HepG2 (cell line): ENCODE measurements around the gene AJM1. TPM values are rescaled to one million over a fixed set of nuclear protein-coding genes. Genes with fewer than 3 reads are reported as not detected.

Source experiments
- CBX2 ChIP-seq, 2 experiments: fragments of 200-600 bp in 1 of 2; sonication (generic); formaldehyde crosslinking in 1 of 2; IDR thresholded peaks; 2 replicates each; pipeline versions ENCODE4 v1.7.0 to v1.8.1; 2018 to 2022; ENCODE audit warnings: low read depth in 2 of 2, low read length in 1 of 2, mild to moderate bottlenecking in 1 of 2, missing genetic modification reagents in 1 of 2
- DR1 ChIP-seq: sonication (generic); formaldehyde crosslinking; IDR thresholded peaks from 2 replicates; pipeline ENCODE4 v1.8.0; 2021; ENCODE audit warnings: mild to moderate bottlenecking, missing genetic modification reagents, inconsistent platforms
- REPIN1 ChIP-seq: sonication (generic); formaldehyde crosslinking; IDR thresholded peaks from 2 replicates; pipeline ENCODE4 v1.8.0; 2022; ENCODE audit warnings: missing genetic modification reagents, low read depth, mild to moderate bottlenecking, borderline replicate concordance
- ZNF121 ChIP-seq: sonication (generic); formaldehyde crosslinking; IDR thresholded peaks from 2 replicates; pipeline ENCODE4 v1.5.0; 2020; ENCODE audit warnings: mild to moderate bottlenecking, missing genetic modification reagents
- ZNF292 ChIP-seq: sonication (generic); formaldehyde crosslinking; IDR thresholded peaks from 2 replicates; pipeline ENCODE4 v1.8.1; 2022; ENCODE audit warnings: mild to moderate bottlenecking, low read depth, missing genetic modification reagents, borderline replicate concordance
- polyA plus RNA-seq, 8 experiments: library from polyadenylated mRNA; depleted of rRNA in 3 of 8; stranded (reverse) in 7 of 8; unstranded in 1 of 8; fragments of >200 nt; fragmentation: Illumina TruSeq in 4 of 8; extraction: Trizol in 4 of 8; gene quantifications; 2 replicates each; pipeline versions ENCODE4 v1.2.1 to v1.2.3, GENCODE V29; 2011 to 2016; ENCODE audit warnings: low read depth in 4 of 8, missing spikeins in 1 of 8, mixed read lengths in 1 of 8; ENCODE audit not compliant: insufficient read depth in 1 of 8
- total RNA-seq, 5 experiments: library from RNA; depleted of rRNA; stranded (reverse); fragments of >200 nt; fragmentation: Illumina TruSeq; extraction: Trizol; gene quantifications; 2 replicates each; pipeline ENCODE4 v1.2.3, GENCODE V29; 2016; ENCODE audit warnings: low read depth in 1 of 5
- TF ChIP-seq, protein P1 (sequence below): sonication (generic); formaldehyde crosslinking; conservative IDR thresholded peaks from 2 replicates; pipeline ENCODE4 v1.4.0; 2020; ENCODE audit warnings: missing genetic modification reagents
- TF ChIP-seq, protein P2 (sequence below): sonication (generic); formaldehyde crosslinking; IDR thresholded peaks from 2 replicates; pipeline ENCODE4 v1.4.0; 2020; ENCODE audit warnings: missing genetic modification reagents, borderline replicate concordance
- TF ChIP-seq, protein P3 (sequence below): IDR thresholded peaks from 2 replicates; pipeline ENCODE4 v1.6.1; 2016; ENCODE audit warnings: missing genetic modification reagents, missing compliant biosample characterization
- TF ChIP-seq, protein P4 (sequence below): sonication (generic); formaldehyde crosslinking; IDR thresholded peaks from 2 replicates; pipeline ENCODE4 v1.5.0; 2020; ENCODE audit warnings: mild to moderate bottlenecking, missing genetic modification reagents, borderline replicate concordance
- TF ChIP-seq, protein P5 (sequence below): sonication (generic); formaldehyde crosslinking; IDR thresholded peaks from 2 replicates; pipeline ENCODE4 v1.4.0; 2020; ENCODE audit warnings: missing genetic modification reagents
- TF ChIP-seq, protein P6 (sequence below): sonication (generic); formaldehyde crosslinking; IDR thresholded peaks from 2 replicates; pipeline ENCODE4 v1.4.0; 2020; ENCODE audit warnings: mild to moderate bottlenecking, missing genetic modification reagents

Gene AJM1
- total and polyA plus RNA-seq, 2 of the 13 experiments (the other 11 are each of a cell fraction or from before 2014, with no cell fraction given) = 1.1 to 1.2 TPM

DNA sequence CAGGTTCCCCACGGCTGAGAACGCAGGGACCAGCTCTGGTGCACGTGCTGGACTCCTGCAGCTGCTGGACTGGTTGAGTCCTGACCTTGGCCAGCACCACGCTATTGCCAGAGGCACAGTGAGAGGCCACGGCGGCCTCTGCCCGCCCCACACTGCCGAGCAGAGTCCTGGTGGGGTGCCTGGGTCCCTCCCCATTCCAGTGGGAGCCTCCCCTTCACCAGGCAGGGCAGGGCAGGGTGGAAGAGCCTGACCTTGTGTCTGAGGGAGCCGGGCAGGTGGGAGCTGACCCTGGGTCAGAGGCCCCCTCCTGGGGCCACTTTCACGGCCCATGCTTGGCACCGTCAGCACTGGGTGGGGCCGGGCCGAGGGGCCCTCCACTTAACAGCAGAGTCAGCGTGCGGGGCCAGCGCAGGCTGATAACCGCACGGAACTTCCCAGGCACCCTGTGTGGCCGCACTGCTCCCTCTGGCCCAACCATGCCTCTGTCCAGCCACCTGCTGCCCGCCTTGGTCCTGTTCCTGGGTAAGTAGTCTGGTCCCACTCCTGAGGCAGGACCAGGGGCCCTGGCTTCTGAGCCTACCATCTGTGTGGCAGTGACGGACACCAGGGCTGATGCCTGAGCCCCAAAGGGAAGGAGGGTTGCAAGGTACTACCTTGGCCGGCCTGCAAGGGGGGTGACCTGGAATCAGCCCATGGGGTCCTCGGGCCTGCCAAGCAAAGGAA, 9.8 kb downstream of the AJM1 start, which contains the start of gene MAMDC4 (continued):
- no peak for TF ChIP-seq ZNF292
- TF ChIP-seq REPIN1 (CRISPR knock-in tag) = no peak
- TF ChIP-seq, protein P1, sequence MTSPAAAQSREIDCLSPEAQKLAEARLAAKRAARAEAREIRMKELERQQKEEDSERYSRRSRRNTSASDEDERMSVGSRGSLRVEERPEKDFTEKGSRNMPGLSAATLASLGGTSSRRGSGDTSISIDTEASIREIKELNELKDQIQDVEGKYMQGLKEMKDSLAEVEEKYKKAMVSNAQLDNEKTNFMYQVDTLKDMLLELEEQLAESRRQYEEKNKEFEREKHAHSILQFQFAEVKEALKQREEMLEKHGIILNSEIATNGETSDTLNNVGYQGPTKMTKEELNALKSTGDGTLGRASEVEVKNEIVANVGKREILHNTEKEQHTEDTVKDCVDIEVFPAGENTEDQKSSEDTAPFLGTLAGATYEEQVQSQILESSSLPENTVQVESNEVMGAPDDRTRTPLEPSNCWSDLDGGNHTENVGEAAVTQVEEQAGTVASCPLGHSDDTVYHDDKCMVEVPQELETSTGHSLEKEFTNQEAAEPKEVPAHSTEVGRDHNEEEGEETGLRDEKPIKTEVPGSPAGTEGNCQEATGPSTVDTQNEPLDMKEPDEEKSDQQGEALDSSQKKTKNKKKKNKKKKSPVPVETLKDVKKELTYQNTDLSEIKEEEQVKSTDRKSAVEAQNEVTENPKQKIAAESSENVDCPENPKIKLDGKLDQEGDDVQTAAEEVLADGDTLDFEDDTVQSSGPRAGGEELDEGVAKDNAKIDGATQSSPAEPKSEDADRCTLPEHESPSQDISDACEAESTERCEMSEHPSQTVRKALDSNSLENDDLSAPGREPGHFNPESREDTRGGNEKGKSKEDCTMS (CRISPR knock-in tag) = no peak
- TF ChIP-seq, protein P2, sequence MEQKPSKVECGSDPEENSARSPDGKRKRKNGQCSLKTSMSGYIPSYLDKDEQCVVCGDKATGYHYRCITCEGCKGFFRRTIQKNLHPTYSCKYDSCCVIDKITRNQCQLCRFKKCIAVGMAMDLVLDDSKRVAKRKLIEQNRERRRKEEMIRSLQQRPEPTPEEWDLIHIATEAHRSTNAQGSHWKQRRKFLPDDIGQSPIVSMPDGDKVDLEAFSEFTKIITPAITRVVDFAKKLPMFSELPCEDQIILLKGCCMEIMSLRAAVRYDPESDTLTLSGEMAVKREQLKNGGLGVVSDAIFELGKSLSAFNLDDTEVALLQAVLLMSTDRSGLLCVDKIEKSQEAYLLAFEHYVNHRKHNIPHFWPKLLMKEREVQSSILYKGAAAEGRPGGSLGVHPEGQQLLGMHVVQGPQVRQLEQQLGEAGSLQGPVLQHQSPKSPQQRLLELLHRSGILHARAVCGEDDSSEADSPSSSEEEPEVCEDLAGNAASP (CRISPR knock-in tag) = no peak
- TF ChIP-seq DR1 (CRISPR knock-in tag) = no peak
- TF ChIP-seq, protein P3, sequence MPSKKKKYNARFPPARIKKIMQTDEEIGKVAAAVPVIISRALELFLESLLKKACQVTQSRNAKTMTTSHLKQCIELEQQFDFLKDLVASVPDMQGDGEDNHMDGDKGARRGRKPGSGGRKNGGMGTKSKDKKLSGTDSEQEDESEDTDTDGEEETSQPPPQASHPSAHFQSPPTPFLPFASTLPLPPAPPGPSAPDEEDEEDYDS (CRISPR knock-in tag) = no peak
- TF ChIP-seq, protein P4, sequence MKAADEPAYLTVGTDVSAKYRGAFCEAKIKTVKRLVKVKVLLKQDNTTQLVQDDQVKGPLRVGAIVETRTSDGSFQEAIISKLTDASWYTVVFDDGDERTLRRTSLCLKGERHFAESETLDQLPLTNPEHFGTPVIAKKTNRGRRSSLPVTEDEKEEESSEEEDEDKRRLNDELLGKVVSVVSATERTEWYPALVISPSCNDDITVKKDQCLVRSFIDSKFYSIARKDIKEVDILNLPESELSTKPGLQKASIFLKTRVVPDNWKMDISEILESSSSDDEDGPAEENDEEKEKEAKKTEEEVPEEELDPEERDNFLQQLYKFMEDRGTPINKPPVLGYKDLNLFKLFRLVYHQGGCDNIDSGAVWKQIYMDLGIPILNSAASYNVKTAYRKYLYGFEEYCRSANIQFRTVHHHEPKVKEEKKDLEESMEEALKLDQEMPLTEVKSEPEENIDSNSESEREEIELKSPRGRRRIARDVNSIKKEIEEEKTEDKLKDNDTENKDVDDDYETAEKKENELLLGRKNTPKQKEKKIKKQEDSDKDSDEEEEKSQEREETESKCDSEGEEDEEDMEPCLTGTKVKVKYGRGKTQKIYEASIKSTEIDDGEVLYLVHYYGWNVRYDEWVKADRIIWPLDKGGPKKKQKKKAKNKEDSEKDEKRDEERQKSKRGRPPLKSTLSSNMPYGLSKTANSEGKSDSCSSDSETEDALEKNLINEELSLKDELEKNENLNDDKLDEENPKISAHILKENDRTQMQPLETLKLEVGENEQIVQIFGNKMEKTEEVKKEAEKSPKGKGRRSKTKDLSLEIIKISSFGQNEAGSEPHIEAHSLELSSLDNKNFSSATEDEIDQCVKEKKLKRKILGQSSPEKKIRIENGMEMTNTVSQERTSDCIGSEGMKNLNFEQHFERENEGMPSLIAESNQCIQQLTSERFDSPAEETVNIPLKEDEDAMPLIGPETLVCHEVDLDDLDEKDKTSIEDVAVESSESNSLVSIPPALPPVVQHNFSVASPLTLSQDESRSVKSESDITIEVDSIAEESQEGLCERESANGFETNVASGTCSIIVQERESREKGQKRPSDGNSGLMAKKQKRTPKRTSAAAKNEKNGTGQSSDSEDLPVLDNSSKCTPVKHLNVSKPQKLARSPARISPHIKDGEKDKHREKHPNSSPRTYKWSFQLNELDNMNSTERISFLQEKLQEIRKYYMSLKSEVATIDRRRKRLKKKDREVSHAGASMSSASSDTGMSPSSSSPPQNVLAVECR (CRISPR knock-in tag) = 0 out of 2 replicates have a peak, but pooled peaks have one; percentile 28
- TF ChIP-seq CBX2 (IDR thresholded peaks at IDR 0.05; ENCODE audit: low read depth, low read length) = no peak
- TF ChIP-seq CBX2 (CRISPR knock-in tag; IDR thresholded peaks at IDR 0.05; ENCODE audit: low read depth) = no peak
- TF ChIP-seq ZNF121 = no peak
- TF ChIP-seq, protein P5, sequence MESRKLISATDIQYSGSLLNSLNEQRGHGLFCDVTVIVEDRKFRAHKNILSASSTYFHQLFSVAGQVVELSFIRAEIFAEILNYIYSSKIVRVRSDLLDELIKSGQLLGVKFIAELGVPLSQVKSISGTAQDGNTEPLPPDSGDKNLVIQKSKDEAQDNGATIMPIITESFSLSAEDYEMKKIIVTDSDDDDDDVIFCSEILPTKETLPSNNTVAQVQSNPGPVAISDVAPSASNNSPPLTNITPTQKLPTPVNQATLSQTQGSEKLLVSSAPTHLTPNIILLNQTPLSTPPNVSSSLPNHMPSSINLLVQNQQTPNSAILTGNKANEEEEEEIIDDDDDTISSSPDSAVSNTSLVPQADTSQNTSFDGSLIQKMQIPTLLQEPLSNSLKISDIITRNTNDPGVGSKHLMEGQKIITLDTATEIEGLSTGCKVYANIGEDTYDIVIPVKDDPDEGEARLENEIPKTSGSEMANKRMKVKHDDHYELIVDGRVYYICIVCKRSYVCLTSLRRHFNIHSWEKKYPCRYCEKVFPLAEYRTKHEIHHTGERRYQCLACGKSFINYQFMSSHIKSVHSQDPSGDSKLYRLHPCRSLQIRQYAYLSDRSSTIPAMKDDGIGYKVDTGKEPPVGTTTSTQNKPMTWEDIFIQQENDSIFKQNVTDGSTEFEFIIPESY (CRISPR knock-in tag) = peak; percentile 65; the same call in 1 of the 2 replicates
- TF ChIP-seq, protein P6, sequence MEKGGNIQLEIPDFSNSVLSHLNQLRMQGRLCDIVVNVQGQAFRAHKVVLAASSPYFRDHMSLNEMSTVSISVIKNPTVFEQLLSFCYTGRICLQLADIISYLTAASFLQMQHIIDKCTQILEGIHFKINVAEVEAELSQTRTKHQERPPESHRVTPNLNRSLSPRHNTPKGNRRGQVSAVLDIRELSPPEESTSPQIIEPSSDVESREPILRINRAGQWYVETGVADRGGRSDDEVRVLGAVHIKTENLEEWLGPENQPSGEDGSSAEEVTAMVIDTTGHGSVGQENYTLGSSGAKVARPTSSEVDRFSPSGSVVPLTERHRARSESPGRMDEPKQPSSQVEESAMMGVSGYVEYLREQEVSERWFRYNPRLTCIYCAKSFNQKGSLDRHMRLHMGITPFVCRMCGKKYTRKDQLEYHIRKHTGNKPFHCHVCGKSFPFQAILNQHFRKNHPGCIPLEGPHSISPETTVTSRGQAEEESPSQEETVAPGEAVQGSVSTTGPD = peak; percentile 38; the same call in 1 of the 2 replicates
